HG02943 (cell line): ENCODE results near the gene PSMG3.
"Not testable (repeated sequence)": the region's sequence is repeated elsewhere in the genome, so short reads cannot be mapped to it uniquely, and the experiment has no call there.

Source experiments
- ATAC-seq: cut with Tn5 transposase; IDR thresholded peaks from one replicate; pipeline ENCODE4 v1.9.1; 2021; ENCODE audit warnings: mild to moderate bottlenecking, low read depth, moderate library complexity; ENCODE audit not compliant: unreplicated experiment

Gene PSMG3

GRCh38 chr7:1536455-1536742, 33.4 kb downstream of the PSMG3 start:
- no peak for ATAC-seq

- no peak for ATAC-seq
These were observed 34.0 kb downstream of the PSMG3 start for GRCh38 chr7:1535701-1536454.

GRCh38 chr7:1535100-1535458, 34.8 kb downstream of the PSMG3 start:
- ATAC-seq, result no peak

GRCh38 chr7:1534330-1535099, 35.3 kb downstream of the PSMG3 start:
- ATAC-seq, result no peak

GRCh38 chr7:1533547-1534329, 36.1 kb downstream of the PSMG3 start:
- ATAC-seq, result no peak

GRCh38 chr7:1533255-1533546, 36.6 kb downstream of the PSMG3 start:
- no peak for ATAC-seq

GRCh38 chr7:1532456-1533254, 37.2 kb downstream of the PSMG3 start:
- ATAC-seq, result no peak

GRCh38 chr7:1531979-1532455, 37.8 kb downstream of the PSMG3 start:
- ATAC-seq, result no peak

- ATAC-seq, result no peak
These were observed 38.4 kb downstream of the PSMG3 start for GRCh38 chr7:1531263-1531978.

GRCh38 chr7:1530946-1531262, 38.9 kb downstream of the PSMG3 start:
- ATAC-seq, result no peak

- ATAC-seq, result no peak
These were observed 40.3 kb downstream of the PSMG3 start for GRCh38 chr7:1529383-1530116.

GRCh38 chr7:1526271-1526754, 43.5 kb downstream of the PSMG3 start:
- ATAC-seq, result no peak

GRCh38 chr7:1525409-1525808, 44.4 kb downstream of the PSMG3 start:
- no peak for ATAC-seq

- no peak for ATAC-seq
These were observed 46.0 kb downstream of the PSMG3 start for GRCh38 chr7:1523844-1524243.

GRCh38 chr7:1523208-1523607, 46.6 kb downstream of the PSMG3 start:
- no peak for ATAC-seq

GRCh38 chr7:1521456-1521855, 48.4 kb downstream of the PSMG3 start:
- ATAC-seq, result no peak

GRCh38 chr7:1520539-1521234, 49.1 kb downstream of the PSMG3 start:
- no peak for ATAC-seq

GRCh38 chr7:1519322-1519922, 50.4 kb downstream of the PSMG3 start:
- ATAC-seq, result not testable (repeated sequence)
